ENCODE results near the gene CENPX. TPM values are rescaled to one million over a fixed set of nuclear protein-coding genes. Genes with fewer than 3 reads are reported as not detected.

Gene CENPX
- total and polyA plus RNA-seq, 2 of the 13 experiments (the other 11 are each of a cell fraction or from before 2014, with no cell fraction given): 92.7 to 170 TPM

DNA sequence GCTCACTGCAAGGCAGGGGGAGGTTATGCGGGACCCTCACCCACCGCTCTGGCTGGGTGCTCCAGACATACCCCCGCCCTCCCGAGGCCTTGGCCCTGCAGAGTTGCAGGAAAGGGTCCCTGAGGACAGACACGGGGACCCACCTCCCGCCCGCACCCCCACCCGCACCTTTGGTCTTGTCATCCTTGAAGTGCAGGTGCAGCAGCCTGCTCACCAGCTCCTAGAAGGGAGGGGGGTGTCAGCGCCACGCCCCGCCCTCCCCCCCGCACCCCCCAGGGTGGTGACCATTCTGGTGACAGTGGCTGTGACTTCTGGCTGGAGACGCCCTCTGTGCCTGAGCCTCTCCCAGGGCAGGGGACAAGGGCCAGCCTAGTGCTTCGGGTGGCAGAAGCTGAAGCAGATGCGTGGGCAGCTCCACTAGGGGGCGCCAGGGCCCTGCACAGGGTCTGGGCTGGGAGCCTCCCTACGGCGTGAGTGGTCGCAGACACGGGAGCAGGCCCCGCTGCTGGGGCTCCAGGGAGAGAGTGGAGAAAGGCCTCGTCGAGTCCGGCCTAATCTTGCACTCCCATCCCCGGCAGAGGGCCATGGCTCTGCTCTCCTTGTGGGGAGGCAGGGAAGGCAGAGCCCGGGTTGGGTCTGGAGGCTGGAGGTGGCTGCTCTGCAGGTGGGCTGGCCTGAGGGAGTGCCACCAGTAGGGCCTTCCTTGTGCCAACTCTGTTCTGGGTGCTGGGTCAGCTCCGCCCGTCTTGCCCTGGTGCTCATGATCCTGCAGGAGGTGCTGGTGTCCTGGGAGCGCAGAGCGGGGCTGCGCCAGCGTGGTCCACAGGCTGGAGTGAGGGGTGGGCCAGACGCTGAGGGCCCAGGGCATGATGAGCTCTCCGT is 2.7 kb downstream of the CENPX start (continued):
- TF ChIP-seq RERE (CRISPR knock-in tag; IDR thresholded peaks at IDR 0.05; ENCODE audit: low read depth) (no peak), SMAD9 (CRISPR knock-in tag; IDR thresholded peaks at IDR 0.05) (no peak), ZNF557 (CRISPR knock-in tag; IDR thresholded peaks at IDR 0.05) (no peak), ZSCAN12 (CRISPR knock-in tag; IDR thresholded peaks at IDR 0.05) (no peak), TARDBP (CRISPR knock-in tag; IDR thresholded peaks at IDR 0.05) (no peak), SIX1 (CRISPR knock-in tag; IDR thresholded peaks at IDR 0.05; ENCODE audit: borderline replicate concordance) (no peak), ZNF513 (CRISPR knock-in tag; conservative IDR thresholded peaks at IDR 0.05) (no peak), ZNF432 (CRISPR knock-in tag; IDR thresholded peaks at IDR 0.05; ENCODE audit: borderline replicate concordance) (no peak), CBX5 (CRISPR knock-in tag; IDR thresholded peaks at IDR 0.05; ENCODE audit: borderline replicate concordance) (peak; percentile 39; the same call in 1 of the 2 replicates), ARID4A (CRISPR knock-in tag; IDR thresholded peaks at IDR 0.05; ENCODE audit: borderline replicate concordance) (peak; percentile 67)
- TF ChIP-seq, protein P1, sequence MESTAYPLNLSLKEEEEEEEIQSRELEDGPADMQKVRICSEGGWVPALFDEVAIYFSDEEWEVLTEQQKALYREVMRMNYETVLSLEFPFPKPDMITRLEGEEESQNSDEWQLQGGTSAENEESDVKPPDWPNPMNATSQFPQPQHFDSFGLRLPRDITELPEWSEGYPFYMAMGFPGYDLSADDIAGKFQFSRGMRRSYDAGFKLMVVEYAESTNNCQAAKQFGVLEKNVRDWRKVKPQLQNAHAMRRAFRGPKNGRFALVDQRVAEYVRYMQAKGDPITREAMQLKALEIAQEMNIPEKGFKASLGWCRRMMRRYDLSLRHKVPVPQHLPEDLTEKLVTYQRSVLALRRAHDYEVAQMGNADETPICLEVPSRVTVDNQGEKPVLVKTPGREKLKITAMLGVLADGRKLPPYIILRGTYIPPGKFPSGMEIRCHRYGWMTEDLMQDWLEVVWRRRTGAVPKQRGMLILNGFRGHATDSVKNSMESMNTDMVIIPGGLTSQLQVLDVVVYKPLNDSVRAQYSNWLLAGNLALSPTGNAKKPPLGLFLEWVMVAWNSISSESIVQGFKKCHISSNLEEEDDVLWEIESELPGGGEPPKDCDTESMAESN (CRISPR knock-in tag; conservative IDR thresholded peaks at IDR 0.05): no peak

Data from HepG2 (cell line).